GM18517 (cell line): ENCODE measurements around the gene OR2B6.

ENCODE experiments used
- ATAC-seq: cut with Tn5 transposase; IDR thresholded peaks from one replicate; pipeline ENCODE4 v1.9.1; 2021; ENCODE audit warnings: mild to moderate bottlenecking, moderate library complexity; ENCODE audit not compliant: unreplicated experiment

The OR2B6 gene

GRCh38 chr6:27994616-27995015 lies 37.6 kb downstream of the OR2B6 start:
- ATAC-seq = no peak

GRCh38 chr6:28000351-28001045 lies 43.5 kb downstream of the OR2B6 start:
- ATAC-seq = no peak

- no peak for ATAC-seq
Measured at GRCh38 chr6:28001351-28001750, 44.3 kb downstream of the OR2B6 start.

DNA sequence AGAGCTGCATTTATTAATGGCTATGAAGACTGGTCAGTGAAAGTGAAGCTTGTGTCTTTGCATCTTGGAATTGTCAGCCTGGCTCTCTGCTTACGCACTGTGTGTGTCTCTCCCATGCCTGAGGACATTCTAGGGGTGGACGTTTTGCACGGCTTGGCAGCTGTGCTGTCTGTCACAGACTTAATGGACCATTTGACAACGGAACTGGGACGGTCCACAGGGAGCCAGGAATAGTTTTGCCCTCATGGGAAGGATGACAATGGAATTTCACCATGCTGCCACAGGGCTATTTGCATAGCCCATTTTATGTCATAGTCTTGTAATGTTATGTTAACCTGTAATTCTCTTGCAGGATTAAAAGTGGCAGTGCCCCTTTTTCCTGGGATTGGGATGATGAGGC lies 44.7 kb downstream of the OR2B6 start:
- no peak for ATAC-seq

DNA sequence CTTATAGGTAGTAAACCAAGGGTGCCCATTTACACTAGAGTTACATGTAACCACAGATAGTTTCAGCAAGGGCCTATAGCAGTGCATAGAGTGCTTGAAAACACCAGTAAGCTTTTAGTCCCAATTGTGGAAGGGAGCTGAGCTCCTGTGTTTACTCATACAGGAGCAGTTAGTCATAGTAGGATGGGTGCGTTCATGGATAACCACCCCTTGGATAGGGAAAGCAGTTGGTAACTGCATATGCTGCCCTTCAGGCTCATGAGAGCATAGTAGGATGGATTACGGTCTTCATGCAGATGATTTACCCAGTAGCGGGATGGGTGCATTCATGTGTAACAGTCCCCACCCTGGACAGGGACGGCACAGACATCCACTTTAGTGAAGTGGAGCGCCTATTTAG lies 45.1 kb downstream of the OR2B6 start:
- no peak for ATAC-seq

DNA sequence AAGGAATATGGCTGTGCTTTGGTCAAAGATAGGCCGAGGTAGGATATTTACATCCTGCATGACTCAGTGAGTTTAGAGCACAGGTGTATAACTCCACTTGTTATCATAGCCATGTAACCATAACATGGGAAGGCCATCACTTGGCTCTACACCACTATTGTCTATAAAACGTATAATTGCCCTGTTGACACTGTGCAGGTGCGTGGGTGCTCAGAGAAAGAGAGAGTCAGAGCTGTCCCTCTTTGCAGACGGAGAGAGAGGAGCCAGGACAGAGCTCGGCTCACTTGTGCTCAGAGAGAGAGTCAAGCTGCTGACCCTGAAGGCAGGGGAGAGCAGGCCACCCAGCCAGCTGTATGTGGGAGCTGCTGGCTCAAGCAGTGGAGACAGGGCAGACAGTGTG lies 46.0 kb downstream of the OR2B6 start:
- ATAC-seq = no peak

- ATAC-seq = no peak
Measured at GRCh38 chr6:28003661-28004060, 46.6 kb downstream of the OR2B6 start.

DNA sequence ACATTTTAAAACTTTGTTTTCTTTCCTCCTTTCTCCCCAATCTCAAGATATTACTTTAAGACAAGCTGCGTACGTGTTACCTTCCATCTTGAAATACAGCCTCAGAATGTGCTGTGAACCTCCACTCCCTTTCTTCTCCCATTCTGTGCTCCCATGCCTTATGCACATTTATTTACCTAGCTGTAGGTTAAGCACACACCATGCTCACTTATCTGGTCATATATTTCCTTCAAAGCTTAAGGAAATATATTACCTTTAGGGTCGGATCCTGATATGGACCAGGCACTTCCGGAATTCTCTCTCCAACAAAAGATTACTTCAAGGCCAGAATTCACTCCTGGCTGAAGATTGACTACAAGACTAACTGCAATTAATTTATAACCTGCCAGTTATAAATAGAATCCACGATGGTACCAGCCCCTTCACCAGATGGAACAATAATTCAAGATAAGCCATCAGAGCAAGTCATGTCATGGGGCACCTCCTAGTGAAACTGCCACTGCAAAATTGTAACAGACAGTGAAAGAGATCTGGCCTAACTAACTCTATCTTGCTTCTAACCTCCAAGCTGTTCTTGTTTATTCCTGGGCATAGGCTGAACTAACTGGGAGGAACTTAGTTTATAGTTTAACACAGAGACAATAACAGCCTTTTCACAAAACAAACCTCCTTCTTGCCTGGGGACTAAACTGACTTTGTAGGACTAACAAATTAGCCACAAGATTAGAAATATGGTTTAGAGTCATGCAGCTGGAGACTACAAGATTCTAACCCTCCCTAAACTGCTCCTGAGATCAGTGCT lies 47.5 kb downstream of the OR2B6 start:
- ATAC-seq = no peak

GRCh38 chr6:28005152-28005890 lies 48.3 kb downstream of the OR2B6 start:
- ATAC-seq = no peak

DNA sequence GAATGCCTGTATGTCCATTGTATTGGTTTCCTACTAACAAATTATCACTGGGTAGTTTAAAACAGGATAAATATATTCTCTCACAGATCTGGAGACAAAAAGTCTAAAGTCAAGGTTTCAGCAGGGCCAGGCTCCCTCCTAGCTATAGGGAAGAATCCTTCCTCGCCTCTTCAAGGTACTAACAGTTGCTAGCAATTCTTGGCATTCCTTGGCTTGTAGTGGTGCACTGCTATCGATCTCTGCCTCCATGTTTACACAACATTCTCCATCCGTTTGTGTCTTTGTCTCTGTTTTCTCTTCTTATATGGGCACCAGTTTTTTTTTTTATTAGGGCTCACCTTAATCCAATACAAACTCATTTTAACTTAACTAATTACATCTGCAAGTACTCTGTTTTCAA lies 48.9 kb downstream of the OR2B6 start:
- ATAC-seq = no peak
